OCI-LY1 (cell line): Measurements from ENCODE around the gene TENM4.

Experiments
- H2AFZ ChIP-seq: fragments of 200-600 bp; sonication (generic), shearing (Covaris generic); 2 replicates; pipeline ENCODE4 v1.6.0; 2014; ENCODE audit warnings: antibody characterized with exemption, mild to moderate bottlenecking, low read length
- H3F3A ChIP-seq: fragments of 200-600 bp; sonication (generic), shearing (Covaris generic); 2 replicates; pipeline ENCODE4 v1.6.0; 2014; ENCODE audit warnings: mild to moderate bottlenecking, antibody characterized with exemption, low read length, moderate library complexity; ENCODE audit not compliant: insufficient read depth
- H3K27ac ChIP-seq: fragments of 200-600 bp; sonication (generic); 2 replicates; pipeline ENCODE4 v1.5.1; 2014; ENCODE audit warnings: low read length, mixed run types, mild to moderate bottlenecking, low read depth; ENCODE audit not compliant: poor library complexity, severe bottlenecking
- H3K27me3 ChIP-seq: fragments of 200-600 bp; sonication (generic); 2 replicates; pipeline ENCODE4 v1.6.0; 2014; ENCODE audit warnings: antibody characterized with exemption, mild to moderate bottlenecking, low read length, moderate library complexity; ENCODE audit not compliant: insufficient read depth
- H3K36me3 ChIP-seq: fragments of 200-600 bp; sonication (generic); 2 replicates; pipeline ENCODE4 v1.6.1; 2014; ENCODE audit warnings: mild to moderate bottlenecking, antibody characterized with exemption, low read length, moderate library complexity, mixed read lengths; ENCODE audit not compliant: insufficient read depth
- H3K4me1 ChIP-seq: fragments of 200-600 bp; sonication (generic); 2 replicates; pipeline ENCODE4 v1.5.1; 2014; ENCODE audit warnings: mild to moderate bottlenecking, low read length, moderate library complexity; ENCODE audit not compliant: insufficient read depth, severe bottlenecking
- H3K4me2 ChIP-seq: fragments of 200-600 bp; sonication (generic), shearing (Covaris generic); 2 replicates; pipeline ENCODE4 v1.6.1; 2014; ENCODE audit warnings: low read length
- H3K4me3 ChIP-seq: fragments of 200-600 bp; sonication (generic); 2 replicates; pipeline ENCODE4 v1.5.1; 2014; ENCODE audit warnings: low read length, low read depth, mild to moderate bottlenecking, mixed read lengths; ENCODE audit not compliant: poor library complexity, severe bottlenecking
- H3K79me2 ChIP-seq: fragments of 200-600 bp; shearing (Covaris generic); 2 replicates; pipeline ENCODE4 v1.6.1; 2016; ENCODE audit warnings: mixed run types, low read length, mixed read lengths; ENCODE audit not compliant: insufficient read depth
- H3K9ac ChIP-seq: fragments of 200-600 bp; sonication (generic), shearing (Covaris generic); 2 replicates; pipeline ENCODE4 v1.6.1; 2014; ENCODE audit warnings: mild to moderate bottlenecking, low read length, mixed read lengths
- H3K9me2 ChIP-seq: fragments of 200-600 bp; sonication (generic), shearing (Covaris generic); 2 replicates; pipeline ENCODE4 v1.6.1; 2014; ENCODE audit warnings: low read depth, mild to moderate bottlenecking, low read length, mixed read lengths
- H3K9me3 ChIP-seq: fragments of 200-600 bp; shearing (Covaris generic); 2 replicates; pipeline ENCODE4 v1.6.1; 2014; ENCODE audit warnings: low read length, mixed read lengths
- H4K20me1 ChIP-seq: fragments of 200-600 bp; sonication (generic), shearing (Covaris generic); 2 replicates; pipeline ENCODE4 v1.6.0; 2016; ENCODE audit warnings: mild to moderate bottlenecking, low read length; ENCODE audit not compliant: insufficient read depth
- EZH2 ChIP-seq: fragments of 200-600 bp; sonication (generic), shearing (Covaris generic); IDR thresholded peaks from 2 replicates; pipeline ENCODE4 v1.8.0; 2017; ENCODE audit warnings: borderline replicate concordance, mixed run types, mild to moderate bottlenecking, antibody characterized with exemption, low read length, moderate library complexity, mixed read lengths
- TF ChIP-seq, protein P1 (sequence below): fragments of 200-600 bp; sonication (generic), shearing (Covaris generic); IDR thresholded peaks from 2 replicates; pipeline ENCODE4 v1.5.1; 2017; ENCODE audit warnings: mild to moderate bottlenecking, antibody characterized with exemption, low read length, moderate library complexity, mixed read lengths

The TENM4 gene

DNA sequence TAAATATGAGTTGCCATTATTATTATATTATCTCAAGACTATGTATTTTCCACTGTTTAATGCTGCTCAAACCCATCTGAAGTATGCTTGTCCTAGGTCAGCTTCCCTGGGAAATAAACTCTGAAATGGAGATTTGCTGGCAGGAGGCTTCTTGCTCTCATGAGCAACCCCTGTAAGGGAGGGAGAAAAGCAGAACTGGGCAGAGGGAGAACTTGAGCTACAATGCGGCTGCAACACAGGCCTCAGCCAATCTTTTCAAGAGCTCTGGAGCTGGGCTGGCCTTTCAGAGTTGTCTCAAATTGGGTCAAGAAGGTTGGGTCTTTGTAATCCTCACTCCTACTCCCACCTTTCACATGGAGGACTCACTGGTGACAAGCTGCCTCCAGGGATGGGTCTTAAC, 412.6 kb downstream of the TENM4 start:
- Histone ChIP-seq H4K20me1 (no peaks in the 10 kb centered on the region), H3K4me1 (no peaks in the 10 kb centered on the region), H3K36me3 (no peaks in the 10 kb centered on the region), H3K9me2 (no peaks in the 10 kb centered on the region), H3F3A (no peaks in the 10 kb centered on the region), H3K9me3 (no peaks in the 10 kb centered on the region), H3K79me2 (no peaks in the 10 kb centered on the region), H3K4me3 (no peak overlapping the region), H2AFZ (no peak overlapping the region), H3K27ac (no peak overlapping the region), H3K27me3 (0 out of 2 replicates have a peak, but pooled peaks cover 5% of the 10 kb centered on the region), H3K4me2 (no peak overlapping the region), H3K9ac (no peak overlapping the region)
- no peak for TF ChIP-seq EZH2

DNA sequence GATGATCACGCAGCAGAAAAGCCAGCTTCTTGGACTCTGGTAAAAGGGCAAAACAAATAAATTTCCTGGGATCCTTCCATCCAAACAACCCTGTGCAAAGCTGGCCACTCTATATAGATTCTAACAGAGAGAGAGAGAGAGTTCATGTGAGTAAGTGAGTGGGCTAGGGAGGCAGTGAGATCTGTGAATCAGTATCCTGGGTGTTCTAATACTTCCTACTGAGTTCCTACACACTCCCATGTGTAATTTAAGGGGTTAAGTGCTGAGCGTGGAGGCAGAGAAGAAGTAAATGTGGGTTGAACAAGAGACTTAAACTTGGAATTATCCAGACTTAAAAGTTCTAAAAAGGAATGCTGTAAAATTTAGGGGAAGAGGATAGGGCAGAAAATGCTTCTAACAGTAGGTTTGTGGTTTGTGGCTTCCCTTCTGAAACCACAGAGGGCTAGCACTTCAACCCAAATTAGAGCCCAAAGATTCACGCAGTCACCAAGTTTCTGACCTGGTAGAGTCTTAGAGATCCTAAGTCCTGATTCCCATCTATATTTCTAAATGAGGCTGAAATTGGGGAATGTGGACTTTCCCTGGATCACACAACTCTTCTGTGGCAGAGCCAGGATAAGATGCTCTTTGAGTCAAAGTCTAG, 413.9 kb downstream of the TENM4 start:
- Histone ChIP-seq H3K27ac (no peak overlapping the region), H3K4me2 (no peak overlapping the region), H3F3A (no peaks in the 10 kb centered on the region), H3K27me3 (0 out of 2 replicates have a peak, but pooled peaks cover 5% of the 10 kb centered on the region), H3K79me2 (no peaks in the 10 kb centered on the region), H3K9me3 (no peaks in the 10 kb centered on the region), H3K36me3 (no peaks in the 10 kb centered on the region), H3K4me3 (no peak overlapping the region), H4K20me1 (no peaks in the 10 kb centered on the region), H3K4me1 (no peaks in the 10 kb centered on the region), H3K9ac (no peak overlapping the region), H3K9me2 (no peaks in the 10 kb centered on the region), H2AFZ (no peak overlapping the region)
- no peak for TF ChIP-seq EZH2
- TF ChIP-seq, protein P1, sequence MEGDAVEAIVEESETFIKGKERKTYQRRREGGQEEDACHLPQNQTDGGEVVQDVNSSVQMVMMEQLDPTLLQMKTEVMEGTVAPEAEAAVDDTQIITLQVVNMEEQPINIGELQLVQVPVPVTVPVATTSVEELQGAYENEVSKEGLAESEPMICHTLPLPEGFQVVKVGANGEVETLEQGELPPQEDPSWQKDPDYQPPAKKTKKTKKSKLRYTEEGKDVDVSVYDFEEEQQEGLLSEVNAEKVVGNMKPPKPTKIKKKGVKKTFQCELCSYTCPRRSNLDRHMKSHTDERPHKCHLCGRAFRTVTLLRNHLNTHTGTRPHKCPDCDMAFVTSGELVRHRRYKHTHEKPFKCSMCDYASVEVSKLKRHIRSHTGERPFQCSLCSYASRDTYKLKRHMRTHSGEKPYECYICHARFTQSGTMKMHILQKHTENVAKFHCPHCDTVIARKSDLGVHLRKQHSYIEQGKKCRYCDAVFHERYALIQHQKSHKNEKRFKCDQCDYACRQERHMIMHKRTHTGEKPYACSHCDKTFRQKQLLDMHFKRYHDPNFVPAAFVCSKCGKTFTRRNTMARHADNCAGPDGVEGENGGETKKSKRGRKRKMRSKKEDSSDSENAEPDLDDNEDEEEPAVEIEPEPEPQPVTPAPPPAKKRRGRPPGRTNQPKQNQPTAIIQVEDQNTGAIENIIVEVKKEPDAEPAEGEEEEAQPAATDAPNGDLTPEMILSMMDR, result no peak

DNA sequence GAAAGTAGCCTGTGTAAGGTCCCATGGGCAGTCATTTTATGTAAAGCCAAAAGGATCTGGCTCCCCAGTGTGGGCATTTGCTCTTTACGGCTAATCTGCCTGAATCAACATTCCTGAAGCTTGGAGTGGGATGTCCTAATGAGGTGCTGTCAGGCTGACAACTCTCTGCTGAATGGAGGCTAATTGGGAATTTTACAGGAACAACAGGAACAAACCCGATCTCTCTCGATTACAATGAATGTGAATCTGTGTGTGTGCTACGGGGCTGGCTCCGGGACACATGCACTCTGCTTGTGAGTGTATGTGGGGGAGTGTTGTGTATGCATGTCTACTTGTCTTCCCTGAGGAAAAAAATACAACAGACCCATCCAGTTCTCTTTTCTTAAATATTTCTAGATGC, 415.2 kb downstream of the TENM4 start:
- TF ChIP-seq, protein P1, result no peak
- TF ChIP-seq EZH2, result no peak

DNA sequence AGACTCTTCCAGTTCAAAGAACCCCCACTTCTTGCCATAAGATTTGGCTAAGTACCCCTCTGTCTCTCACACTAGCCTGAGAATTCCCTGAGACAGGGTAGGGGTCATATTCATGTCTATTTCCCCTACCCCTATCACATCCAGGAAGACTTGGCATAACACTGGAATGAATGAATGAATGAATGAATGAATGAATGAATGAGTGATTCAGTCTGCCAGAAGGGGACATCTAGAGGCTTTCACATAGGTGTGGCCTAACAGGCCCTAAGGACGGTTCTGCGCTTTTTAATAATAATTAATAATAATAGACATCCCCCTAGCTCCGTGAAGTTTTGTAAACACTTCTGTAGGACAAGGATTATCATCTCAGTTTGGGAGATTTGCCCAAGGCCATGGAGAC, 415.7 kb downstream of the TENM4 start:
- H3K4me2 ChIP-seq, result no peak overlapping the region
- H3K27me3 ChIP-seq, result 0 out of 2 replicates have a peak, but pooled peaks cover 5% of the 10 kb centered on the region
- no peak overlapping the region for H2AFZ ChIP-seq
- no peaks in the 10 kb centered on the region for H3K9me2 ChIP-seq
- H3K27ac ChIP-seq, result no peak overlapping the region
- no peak overlapping the region for H3K9ac ChIP-seq
- H3F3A ChIP-seq, result no peaks in the 10 kb centered on the region
- H3K79me2 ChIP-seq, result no peaks in the 10 kb centered on the region
- no peaks in the 10 kb centered on the region for H3K9me3 ChIP-seq
- H3K4me1 ChIP-seq, result no peaks in the 10 kb centered on the region
- TF ChIP-seq, protein P1, result no peak
- TF ChIP-seq EZH2, result no peak
- no peak overlapping the region for H3K4me3 ChIP-seq
- no peaks in the 10 kb centered on the region for H4K20me1 ChIP-seq
- H3K36me3 ChIP-seq, result no peaks in the 10 kb centered on the region

More for the DNA sequence above, 415.2 kb downstream of the TENM4 start:
- Histone ChIP-seq H3K27me3 (0 out of 2 replicates have a peak, but pooled peaks cover 5% of the 10 kb centered on the region), H3K27ac (no peak overlapping the region), H3K79me2 (no peaks in the 10 kb centered on the region), H3K9ac (no peak overlapping the region), H4K20me1 (no peaks in the 10 kb centered on the region), H3K4me3 (no peak overlapping the region), H3K4me1 (no peaks in the 10 kb centered on the region), H3K4me2 (no peak overlapping the region), H3F3A (no peaks in the 10 kb centered on the region), H3K36me3 (no peaks in the 10 kb centered on the region), H3K9me3 (no peaks in the 10 kb centered on the region), H3K9me2 (no peaks in the 10 kb centered on the region), H2AFZ (no peak overlapping the region)
